HG03097 (cell line): ENCODE measurements around the gene ZDHHC14.

Source experiments
- ATAC-seq: cut with Tn5 transposase; IDR thresholded peaks from one replicate; pipeline ENCODE4 v1.9.1; 2021; ENCODE audit not compliant: unreplicated experiment, low FRiP score

The ZDHHC14 gene

DNA sequence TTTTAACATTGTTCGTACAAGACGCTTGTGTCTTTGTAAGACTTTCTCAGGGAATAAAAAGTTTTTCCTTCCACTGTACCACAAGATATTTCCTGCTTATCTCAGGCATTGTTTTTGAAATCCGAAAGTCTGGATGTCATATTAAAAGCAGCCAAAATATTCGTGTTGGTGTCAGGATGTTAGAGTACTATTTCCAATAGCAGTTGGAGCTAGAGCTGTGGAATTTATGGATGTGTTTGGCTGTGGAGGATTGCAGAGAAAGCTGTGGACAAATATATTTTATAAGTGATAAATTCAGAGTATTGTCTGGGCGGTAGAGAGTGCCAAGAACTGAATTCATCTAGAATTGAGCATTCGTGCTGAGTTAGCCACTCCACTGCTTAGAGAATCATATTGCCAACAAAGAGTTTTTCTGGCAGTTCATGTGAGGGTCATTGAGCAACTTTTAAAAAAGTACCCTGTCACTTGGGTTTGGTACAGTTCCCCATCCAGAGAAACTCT, 57.7 kb downstream of the ZDHHC14 start:
- no peak for ATAC-seq

DNA sequence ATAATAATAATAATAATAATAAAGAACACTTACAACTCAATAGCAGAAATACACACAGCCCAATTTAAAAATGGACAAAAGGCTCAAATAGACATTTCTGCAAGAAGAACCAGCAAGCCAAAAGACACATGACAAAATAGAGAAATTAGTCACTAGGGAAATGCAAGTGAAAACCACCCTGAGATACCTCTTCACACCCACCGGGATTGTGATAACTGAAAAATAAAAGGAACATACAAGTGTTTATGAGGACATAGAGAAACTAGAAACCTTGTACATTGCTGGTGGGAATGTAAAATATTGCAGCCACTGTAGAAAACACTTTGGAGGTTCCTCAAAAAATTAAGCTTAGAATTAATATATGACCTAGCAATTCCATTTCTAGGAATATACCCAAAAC, 59.2 kb downstream of the ZDHHC14 start:
- no peak for ATAC-seq

DNA sequence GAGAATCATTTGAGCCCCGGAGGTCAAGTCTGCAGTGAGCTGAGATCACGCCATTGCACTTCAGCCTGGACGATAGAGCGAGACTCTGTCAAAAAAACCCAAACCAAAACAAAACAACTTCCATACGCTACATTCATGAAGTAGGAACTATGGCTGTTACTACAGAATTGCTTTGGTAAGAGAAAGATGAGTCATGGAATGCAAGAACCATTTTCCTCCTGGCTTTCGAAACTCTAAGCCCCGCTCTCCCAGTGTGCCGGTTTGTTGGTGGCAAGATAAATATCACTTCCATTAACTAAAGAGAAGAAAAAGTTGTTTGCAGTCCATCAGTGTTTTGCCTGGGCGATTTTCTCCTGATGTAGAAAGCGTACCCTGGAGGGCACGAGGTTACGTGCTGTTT, 61.3 kb downstream of the ZDHHC14 start:
- ATAC-seq = no peak

DNA sequence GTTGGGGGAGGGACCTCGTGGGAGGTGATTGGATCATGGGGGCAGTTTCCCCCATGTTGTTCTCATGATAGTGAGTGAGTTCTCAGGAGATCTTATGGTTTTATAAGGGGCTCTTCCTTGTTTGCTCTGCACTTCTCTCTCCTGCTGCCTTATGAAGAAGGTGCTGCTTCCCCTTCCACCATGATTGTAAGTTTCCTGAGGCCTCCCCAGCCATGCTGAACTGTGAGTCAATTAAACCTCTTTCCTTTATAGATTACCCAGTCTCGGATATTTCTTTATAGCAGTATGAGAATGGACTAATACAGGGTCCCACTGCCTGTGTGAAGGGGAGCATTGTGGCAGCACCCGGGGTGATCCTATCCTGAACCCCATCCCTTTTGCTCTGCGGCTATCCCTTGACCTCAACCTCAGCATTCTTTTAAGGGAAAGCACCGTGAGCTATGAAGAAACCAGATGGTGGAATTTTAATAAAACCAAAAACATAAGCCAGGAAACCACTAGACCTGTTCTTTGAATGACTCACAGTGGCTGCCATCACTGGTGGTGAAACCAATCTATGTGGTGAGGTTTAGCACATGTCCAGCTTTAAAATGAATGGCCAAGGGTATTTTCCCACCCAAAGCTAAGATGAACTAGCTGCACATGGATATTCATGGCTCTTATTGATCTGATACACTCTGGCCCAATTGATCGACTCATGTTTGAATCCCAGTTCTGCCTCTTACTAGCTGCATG, 62.2 kb downstream of the ZDHHC14 start:
- ATAC-seq = peak; percentile 91

DNA sequence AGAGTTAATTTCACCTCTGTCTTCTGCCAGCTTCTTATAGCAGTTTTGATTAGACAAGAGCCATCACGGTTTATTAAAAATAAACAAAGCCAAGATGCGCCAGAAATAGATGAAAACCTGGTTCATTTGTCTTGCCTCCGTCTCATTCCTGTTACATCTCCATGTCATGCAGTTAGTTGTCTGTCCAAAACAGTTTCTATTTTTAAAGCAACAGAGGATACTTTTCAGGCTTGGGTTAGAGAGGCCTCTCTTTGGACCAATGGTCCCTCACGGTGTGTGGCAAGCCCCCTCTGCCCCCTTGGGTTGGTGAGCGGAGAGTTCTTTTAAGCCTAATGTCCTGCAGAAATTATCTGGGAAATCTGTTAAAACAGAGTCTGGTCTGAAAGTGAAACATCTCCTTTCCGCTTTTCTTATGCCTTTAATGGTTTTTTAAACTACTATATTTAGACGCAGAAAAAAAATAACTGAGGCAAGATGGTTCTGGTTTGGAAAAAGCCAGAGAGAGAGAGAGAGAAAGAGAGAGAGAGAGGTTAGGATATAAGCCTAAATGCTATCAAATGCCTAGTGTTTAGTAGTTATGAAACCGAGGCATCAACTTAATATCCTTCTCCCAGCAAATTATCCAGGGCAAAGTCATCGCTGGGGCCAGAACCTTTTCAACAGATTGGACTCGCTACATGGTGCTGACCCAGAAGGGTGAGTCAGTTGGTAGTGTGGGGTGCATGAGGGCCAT, 64.5 kb downstream of the ZDHHC14 start:
- no peak for ATAC-seq

DNA sequence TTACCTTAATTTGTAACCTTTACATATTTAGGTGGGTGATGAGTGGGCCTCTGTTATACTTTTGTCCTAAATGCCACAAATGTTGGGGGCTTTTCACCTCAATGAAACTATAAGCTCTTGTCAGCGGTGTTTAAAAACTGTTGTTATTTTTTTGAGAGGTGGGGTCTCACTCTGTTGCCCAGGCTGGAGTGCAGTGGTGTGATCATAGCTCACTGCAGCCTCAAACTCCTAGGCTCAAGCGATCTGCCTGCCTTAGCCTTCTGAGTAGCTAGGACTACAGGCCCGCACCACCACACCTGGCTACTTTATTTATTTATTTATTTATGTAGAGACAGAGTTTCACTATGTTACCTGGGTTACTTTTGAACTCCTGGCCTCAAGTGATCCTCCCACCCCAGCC, 66.7 kb downstream of the ZDHHC14 start:
- ATAC-seq = no peak

DNA sequence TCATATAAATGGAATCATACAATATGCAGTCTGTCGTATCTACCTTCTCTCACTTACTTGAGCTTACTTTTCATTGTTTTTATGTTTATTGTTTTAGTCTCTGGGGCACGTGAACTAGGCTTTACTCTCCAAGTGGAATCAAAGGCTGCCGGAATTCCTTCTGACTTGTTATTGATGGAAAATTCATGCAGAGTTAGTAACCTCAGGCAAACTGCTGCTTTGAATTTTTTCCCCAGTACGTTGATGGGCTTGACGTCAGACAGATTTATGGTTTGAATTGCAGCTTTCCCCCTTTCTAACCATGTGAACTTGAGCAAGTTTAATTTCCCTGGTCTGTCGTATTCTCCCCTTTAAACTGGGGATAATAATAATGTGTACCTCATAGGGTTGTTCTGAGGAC, 68.6 kb downstream of the ZDHHC14 start:
- ATAC-seq = no peak

DNA sequence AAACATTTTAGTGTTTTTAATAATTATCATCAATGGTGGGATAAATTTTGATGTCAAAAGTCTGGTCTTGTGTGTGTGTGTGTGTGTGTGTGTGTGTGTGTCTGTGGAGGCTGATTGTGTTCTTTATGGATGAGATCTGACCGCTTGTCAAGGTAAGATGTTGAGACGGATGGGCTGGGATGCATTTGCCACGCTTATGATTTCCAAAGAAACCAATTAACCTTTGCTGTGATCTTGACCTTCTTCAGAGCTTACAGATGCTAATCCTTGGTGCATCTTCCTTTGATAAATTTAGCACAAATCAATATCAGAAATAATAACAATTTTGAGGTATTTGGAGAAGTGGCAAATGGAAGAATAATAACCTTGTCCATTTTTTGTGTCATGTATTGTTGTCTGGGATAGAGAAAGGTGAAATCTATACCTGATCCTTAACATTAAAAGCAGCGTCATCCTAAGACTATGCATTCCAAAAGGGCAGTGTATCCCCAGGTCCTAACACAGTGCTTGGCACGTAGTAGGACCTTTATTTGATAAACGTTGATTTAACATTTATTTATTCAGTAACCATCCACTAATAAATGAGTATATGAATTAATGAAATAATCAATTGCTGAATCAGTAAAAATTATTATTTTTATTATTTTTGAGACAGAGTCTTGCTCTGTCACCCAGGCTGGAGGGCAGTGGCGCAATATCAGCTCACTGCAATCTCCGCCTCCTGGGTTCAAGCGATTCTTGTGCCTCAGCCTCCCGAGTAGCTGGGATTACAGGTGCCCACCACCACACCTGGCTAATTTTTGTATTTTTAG, 70.1 kb downstream of the ZDHHC14 start:
- no peak for ATAC-seq

DNA sequence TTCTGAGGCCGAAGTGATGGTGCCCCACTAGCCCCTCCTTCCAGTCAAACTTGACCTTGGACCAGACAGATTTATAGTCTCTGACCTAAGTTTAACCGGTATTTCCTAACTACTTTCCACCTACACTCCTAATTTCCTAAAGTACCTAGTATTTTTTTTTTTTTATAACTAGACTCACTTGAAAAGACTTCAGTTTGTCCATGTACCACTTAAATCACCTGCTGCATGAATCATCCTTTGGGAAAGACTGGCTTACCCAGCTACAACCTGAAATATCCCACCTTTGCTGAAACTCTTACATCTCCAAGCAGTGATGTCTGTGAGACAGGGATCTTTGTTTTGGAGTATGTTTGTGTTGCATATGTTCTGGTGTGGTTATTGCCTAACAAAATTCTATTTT, 71.1 kb downstream of the ZDHHC14 start:
- no peak for ATAC-seq

DNA sequence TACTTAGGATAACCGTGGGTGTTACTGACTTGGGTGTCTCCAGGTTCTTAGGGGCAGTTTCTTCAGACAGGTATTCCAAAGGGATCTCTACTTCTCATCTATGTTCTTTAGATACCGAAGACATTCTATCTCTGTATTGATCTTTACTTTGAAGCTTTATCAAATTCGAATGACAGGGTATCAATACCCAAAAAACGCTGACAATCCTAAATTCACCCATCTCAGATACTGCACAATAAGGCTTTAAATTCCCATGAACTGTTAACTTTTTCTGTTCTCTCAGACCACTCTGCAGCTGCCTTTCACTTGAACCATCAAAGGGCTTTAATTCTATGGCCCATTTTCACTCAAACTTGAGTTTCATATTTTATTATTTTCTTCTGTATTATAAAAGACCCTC, 72.1 kb downstream of the ZDHHC14 start:
- no peak for ATAC-seq

DNA sequence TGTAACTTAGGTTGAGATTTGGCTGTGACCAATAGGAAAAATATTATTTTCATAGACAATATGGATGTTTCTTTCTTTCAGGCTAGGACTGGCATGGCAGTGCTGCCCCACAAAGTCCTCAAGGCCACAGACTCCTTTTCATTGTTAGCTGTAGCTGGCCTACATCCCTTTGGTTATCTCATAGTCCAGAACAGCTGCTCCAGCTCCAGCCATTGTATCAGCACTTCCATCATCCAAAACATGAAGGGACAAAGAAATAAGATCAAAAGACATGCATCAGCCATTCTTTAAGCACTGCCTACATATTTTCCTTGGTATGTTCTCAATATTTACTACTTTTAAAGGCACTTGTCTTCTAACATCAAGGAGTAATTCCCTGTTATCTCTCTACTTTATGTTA, 73.0 kb downstream of the ZDHHC14 start:
- ATAC-seq = no peak

DNA sequence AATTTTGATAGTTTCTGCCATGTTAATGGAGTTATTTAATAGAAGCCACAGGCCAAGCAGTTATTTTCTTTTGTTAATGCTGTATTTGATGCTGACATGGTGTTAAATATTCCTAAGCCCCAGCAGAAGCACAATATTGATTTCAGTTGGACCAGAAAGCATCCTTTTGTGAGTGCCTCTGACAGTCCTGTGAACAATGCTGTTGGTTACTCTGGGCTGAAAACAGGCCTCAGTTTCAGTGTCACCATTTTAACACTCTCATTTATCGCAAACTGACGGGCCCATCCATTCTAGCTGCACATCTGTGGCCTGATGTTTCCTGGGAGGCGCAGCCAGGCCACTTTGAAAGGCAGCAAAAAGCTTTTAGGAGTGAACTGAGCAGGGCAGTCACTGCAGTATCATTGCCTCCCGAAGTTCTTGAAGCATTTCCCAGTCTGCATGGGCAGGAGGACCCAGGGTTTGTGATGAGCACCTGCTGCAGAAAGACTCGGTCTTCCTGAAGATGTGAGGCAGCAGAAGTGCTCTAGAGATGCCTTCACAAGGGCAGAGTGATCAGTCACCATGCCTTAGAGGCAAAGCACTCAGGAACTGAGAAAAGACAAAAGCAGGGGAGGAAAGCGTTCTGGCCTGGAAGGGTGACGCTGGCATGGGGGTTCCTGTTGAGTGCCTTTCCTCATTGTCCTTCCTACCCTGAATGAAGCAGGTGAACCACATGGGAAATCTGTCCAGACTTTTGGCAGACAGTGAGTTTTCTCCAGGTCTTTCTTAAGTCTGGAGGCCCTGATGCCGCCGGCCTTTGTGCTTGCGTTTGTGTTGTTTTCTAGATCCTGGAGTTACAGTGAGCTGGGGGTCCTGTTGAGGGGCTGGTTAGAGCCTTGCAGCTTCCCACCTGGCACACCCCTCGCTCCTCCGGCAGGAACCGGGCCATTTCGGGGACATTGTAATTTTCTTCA, 74.0 kb downstream of the ZDHHC14 start:
- ATAC-seq = no peak

DNA sequence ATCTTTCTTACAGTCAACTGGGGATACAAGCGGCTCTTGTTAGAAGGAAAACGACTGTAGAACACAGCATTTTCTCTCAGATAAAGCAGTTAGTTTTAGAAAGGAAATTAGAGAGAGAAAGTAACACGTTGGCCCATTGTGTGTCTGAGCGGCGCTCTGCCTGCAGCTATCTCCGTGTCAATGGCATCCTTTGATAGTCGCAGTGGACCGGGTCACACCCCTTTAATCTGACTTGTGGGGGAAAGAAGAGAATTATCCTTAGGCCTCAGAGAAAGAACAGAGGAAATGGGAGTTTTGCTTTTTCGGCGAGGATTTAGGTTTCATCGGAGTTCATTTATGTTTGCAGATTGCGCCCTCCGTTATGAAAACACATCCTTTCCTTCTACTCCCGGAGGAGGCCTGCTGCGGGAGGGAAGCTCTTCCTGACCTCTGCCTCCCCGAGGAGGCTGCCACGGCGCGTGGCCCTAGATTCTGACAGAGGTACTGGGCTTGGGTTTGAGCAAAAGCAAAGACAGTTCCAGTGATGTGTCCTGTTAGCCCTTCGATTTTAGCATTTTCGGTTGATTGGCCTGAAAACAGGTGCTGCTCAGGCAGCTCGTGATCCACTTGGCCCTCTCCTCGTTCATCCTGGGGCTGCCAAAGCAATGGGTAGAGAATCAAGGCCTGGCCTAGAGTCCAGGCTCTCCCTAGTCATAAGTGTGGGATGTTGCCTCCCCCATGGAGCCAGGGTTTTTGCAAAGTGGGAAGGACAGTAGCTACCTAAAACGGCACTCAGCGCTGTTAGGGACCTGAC, 74.9 kb downstream of the ZDHHC14 start:
- ATAC-seq = no peak

DNA sequence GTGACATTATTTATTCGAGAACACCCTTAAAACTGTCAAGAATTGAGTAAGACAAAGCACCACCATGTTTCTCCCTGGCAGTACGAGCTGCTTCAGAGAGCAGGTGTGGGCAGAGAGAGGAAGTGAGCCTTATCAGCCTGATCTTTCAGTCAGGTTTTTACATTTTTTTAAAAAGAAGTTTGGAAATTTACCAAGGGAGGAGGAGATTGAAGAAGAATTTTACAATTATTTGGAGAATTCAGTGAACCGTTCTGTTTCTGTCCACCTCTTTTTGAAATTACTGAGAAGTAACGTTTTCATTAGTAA, 75.5 kb downstream of the ZDHHC14 start:
- no peak for ATAC-seq

DNA sequence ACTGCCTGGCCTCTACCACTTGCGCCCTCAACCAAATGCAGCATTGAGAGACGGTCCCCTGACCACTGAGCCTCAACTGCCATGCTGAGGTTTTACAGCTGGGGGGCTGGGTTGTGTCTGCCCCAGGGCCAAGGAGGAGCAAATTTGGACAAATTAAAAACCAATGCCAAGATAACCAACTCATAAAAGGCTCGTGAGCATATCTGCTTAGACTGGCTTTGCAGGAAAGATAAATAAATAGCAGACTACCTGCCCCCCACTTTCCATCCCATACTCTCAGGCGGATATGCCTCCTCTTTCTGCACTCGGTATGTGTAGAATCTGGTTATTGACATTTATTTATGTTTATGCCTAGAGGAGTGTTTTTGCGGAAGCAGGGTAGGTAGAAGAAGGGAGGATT, 76.8 kb downstream of the ZDHHC14 start:
- ATAC-seq = no peak

DNA sequence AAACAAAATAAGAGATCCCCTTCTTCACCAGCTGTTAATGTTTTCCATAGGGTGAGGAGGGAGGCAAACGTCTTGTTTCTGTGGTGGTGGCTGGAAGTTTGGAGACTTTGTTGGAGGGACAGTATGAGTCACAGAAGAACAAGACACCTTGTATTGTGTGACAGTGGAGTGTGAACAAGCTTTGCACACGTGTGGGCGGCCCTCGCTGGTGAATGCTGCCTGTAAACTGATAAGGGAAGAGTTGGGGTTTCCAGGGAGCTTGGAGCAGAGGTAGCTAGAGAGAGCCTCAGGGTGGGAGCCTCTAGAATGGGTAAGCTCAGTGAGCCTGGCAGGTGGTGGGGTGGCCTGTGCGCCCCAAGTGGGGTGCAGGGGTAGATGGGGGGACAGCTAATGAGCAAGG, 78.3 kb downstream of the ZDHHC14 start:
- no peak for ATAC-seq

DNA sequence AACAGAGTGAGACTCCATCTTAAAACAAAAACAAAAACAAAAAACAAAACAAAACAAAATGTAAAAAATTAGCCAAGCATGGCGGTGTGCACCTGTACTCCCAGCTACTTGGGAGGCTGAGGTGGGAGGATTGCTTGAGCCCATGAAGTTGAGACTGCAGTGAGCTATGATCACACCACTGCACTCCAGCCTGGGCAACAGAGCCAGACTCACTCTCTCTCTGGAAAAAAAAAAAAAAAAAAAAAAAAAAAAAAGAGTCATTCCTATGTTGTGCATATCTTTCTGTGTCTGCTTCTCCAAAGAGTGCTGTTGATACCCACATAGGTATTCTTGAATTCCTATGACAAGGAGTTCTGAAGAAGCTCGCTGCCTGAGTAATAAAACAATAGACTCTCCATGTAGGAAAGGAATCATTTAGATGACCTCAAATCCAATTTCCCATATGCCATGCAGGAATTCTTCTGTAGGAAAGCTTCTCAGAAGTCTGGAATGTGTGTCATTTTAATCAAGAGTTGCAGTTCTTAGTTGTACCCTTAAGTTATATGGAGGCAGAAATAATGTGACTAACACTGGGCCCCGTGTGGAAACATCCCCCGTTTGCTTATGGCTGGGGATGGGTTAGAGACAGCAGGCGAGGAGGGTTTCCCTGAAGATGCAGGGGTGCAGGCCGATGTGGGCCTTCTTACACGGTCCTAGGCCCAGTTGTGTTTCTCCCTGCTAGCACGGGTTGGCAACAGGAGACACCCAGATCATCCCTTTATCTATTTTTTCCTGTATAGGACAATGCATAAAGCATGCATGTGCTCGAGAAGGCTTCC, 79.4 kb downstream of the ZDHHC14 start:
- ATAC-seq = no peak

DNA sequence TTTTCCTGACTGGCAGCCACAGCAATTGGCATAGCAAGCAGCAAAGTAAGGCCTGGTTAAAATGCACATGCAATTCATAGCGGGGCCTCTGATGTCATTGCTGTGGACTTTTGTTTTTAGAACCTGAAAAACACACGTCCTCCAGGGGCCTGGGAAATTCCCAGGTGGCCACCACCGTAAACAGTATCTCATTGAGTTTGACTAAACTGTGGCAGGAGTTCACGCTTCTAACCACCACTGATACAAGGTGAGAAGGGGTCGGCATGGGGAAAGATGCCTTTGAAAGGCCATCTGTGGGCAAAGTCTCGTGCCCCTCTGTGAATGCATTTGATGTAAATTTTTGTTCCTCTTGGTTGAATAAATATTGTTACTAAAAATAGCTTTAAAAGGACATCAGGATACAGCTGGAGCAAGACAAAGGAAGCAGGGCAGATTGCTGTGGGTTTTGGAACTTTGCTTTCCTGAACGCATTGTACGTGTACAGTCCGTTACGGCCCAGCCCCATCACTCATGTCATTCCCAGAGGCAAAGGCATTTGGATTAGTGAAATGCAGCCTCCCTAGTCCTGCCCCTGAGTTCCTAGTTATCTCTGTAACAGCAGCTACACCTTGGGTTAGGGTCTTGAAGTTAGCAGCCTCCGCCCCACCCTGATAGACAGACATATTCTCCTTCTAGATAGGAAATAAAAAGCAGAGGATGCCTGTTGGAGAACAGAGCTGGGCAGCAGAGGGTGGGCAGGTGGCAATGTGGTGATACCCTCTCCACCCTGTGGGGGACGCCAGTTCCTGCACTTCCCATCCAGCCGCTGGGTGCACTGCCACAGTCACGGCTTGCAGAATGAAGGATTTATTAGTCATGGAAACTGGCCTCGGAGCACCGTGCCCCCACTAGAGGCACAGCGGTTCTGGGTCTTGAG, 80.3 kb downstream of the ZDHHC14 start:
- ATAC-seq = peak; percentile 49
